ENCODE measurements around the gene ZNF821. TPM values are rescaled to one million over a fixed set of nuclear protein-coding genes. Genes with fewer than 3 reads are reported as not detected.

ZNF821 gene
- total RNA-seq, 1 experiment from 2014 or later, result 6.4 TPM

DNA sequence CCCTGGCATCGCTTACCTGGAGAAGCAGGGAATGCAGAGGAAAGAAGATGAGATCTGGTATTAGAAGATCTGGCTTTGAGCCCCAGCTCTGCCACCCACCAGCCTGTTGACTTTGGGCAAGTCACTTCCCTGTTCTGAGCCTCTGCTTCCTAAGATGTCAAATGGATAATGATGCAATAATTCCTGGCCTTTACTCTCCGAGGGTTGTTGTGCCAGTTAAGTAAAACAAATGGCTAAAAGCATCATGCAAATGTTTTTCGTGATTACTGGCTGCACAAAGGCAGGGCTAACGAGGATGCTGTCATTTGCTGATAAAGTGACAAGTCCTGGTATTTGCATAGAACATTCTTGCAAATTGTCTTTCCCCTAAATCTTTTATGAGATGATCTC, 1.3 kb upstream of the ZNF821 start:
- intact Hi-C loops (cut with micrococcal nuclease; ENCODE audit: unreplicated experiment) (no loop called here), in situ Hi-C loops (cut with HindIII; ENCODE audit: low pct_unique_long_range_greater_than_20kb, low sequenced_read_pairs) (no loop called here)
- no peak for ATAC-seq
- ChIA-PET CTCF (no interaction called here), POLR2A (no interaction called here)
- TF ChIP-seq SIN3A (IDR thresholded peaks at IDR 0.05; ENCODE audit: borderline replicate concordance, insufficient read depth, low read depth, low read length) (no peak), TCF7L2 (IDR thresholded peaks at IDR 0.05; ENCODE audit: low read depth, low read length) (no peak), POLR2AphosphoS5 (IDR thresholded peaks at IDR 0.05; ENCODE audit: low read depth, low read length) (no peak)
- TF ChIP-seq, protein P1, sequence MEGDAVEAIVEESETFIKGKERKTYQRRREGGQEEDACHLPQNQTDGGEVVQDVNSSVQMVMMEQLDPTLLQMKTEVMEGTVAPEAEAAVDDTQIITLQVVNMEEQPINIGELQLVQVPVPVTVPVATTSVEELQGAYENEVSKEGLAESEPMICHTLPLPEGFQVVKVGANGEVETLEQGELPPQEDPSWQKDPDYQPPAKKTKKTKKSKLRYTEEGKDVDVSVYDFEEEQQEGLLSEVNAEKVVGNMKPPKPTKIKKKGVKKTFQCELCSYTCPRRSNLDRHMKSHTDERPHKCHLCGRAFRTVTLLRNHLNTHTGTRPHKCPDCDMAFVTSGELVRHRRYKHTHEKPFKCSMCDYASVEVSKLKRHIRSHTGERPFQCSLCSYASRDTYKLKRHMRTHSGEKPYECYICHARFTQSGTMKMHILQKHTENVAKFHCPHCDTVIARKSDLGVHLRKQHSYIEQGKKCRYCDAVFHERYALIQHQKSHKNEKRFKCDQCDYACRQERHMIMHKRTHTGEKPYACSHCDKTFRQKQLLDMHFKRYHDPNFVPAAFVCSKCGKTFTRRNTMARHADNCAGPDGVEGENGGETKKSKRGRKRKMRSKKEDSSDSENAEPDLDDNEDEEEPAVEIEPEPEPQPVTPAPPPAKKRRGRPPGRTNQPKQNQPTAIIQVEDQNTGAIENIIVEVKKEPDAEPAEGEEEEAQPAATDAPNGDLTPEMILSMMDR (IDR thresholded peaks at IDR 0.05), result no peak
- TF ChIP-seq, protein P2, sequence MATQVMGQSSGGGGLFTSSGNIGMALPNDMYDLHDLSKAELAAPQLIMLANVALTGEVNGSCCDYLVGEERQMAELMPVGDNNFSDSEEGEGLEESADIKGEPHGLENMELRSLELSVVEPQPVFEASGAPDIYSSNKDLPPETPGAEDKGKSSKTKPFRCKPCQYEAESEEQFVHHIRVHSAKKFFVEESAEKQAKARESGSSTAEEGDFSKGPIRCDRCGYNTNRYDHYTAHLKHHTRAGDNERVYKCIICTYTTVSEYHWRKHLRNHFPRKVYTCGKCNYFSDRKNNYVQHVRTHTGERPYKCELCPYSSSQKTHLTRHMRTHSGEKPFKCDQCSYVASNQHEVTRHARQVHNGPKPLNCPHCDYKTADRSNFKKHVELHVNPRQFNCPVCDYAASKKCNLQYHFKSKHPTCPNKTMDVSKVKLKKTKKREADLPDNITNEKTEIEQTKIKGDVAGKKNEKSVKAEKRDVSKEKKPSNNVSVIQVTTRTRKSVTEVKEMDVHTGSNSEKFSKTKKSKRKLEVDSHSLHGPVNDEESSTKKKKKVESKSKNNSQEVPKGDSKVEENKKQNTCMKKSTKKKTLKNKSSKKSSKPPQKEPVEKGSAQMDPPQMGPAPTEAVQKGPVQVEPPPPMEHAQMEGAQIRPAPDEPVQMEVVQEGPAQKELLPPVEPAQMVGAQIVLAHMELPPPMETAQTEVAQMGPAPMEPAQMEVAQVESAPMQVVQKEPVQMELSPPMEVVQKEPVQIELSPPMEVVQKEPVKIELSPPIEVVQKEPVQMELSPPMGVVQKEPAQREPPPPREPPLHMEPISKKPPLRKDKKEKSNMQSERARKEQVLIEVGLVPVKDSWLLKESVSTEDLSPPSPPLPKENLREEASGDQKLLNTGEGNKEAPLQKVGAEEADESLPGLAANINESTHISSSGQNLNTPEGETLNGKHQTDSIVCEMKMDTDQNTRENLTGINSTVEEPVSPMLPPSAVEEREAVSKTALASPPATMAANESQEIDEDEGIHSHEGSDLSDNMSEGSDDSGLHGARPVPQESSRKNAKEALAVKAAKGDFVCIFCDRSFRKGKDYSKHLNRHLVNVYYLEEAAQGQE (IDR thresholded peaks at IDR 0.05; ENCODE audit: insufficient read depth in 1 of 2, low read depth in 2 of 2, low read length in 1 of 2), result no peak
- Histone ChIP-seq H3K27ac (ENCODE audit: low read length) (no peak overlapping the region), H3K4me1 (ENCODE audit: control insufficient read depth, insufficient read depth, low read length) (peaks cover 6% of the 10 kb centered on the region), H3K27me3 (ENCODE audit: control insufficient read depth, insufficient read depth, low read length) (no peaks in the 10 kb centered on the region), H3K4me3 (ENCODE audit: low read depth in 2 of 2, low read length in 2 of 2) (no peak overlapping the region), H3K36me3 (ENCODE audit: control insufficient read depth, insufficient read depth, low read length) (no peaks in the 10 kb centered on the region), H3K9me3 (ENCODE audit: control insufficient read depth, insufficient read depth, low read depth, low read length) (no peaks in the 10 kb centered on the region)
- BruUV-seq (replicated peaks), result no TSS peak
- DNase-seq (ENCODE audit: low read depth, low spot score), result no peak

DNA sequence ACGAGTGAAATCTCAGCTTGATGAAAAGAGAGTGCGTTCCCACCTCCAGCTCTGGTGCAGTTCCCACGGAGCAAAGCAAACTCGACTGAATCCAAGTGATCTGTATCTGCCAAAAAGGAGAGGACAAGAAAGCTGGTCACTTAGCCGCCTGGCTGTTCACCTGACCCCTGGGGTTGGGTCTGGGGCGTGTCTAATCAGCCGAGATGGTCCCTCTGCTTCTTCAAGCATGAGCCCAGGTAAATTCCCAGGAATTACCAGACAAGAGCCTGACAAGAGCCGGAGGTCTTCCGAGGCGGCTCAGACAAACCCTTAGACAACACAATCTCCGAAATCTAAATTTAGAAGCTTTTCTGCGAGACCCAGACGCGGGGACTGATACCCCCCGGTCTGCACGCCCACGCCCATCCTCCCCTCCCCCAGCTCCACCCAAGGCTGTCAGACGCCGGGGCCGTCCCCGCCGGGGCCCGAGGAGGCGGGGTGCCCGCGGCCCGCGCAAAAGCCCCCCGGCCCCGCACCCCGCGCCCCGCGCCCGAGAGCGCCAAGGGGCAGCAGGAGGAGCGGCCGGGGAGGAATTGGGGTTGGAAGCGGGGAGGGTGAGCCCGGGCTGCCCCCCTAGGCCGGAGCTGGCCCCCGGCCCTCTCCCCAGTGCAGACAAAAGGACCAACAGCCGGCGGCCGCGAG, 674 bp downstream of the ZNF821 start:
- H3K27ac ChIP-seq (ENCODE audit: low read length), result no peak overlapping the region
- H3K27me3 ChIP-seq (ENCODE audit: control insufficient read depth, insufficient read depth, low read length), result no peaks in the 10 kb centered on the region
- ChIA-PET POLR2A (no interaction called here), CTCF (interaction anchor here (0.6 to 2.3 kb wide), 5 partner anchors 24 to 272 kb away, joined by 3 to 9 read pairs (median 4); no protein-coding TSS in a partner anchor)
- H3K4me3 ChIP-seq (ENCODE audit: low read depth in 2 of 2, low read length in 2 of 2), result peak overlapping the region; percentile 77 to 80
- DNase-seq (ENCODE audit: low read depth, low spot score) (no peak), ATAC-seq (peak; percentile 58)
- TF ChIP-seq, protein P2 (IDR thresholded peaks at IDR 0.05; ENCODE audit: insufficient read depth in 1 of 2, low read depth in 2 of 2, low read length in 1 of 2), result no peak
- TF ChIP-seq TCF7L2 (IDR thresholded peaks at IDR 0.05; ENCODE audit: low read depth, low read length) (no peak), SIN3A (IDR thresholded peaks at IDR 0.05; ENCODE audit: borderline replicate concordance, insufficient read depth, low read depth, low read length) (no peak), POLR2AphosphoS5 (IDR thresholded peaks at IDR 0.05; ENCODE audit: low read depth, low read length) (no peak)
- TF ChIP-seq, protein P1 (IDR thresholded peaks at IDR 0.05), result no peak
- no TSS peak for BruUV-seq (replicated peaks)
- in situ Hi-C loops (cut with HindIII; ENCODE audit: low pct_unique_long_range_greater_than_20kb, low sequenced_read_pairs), result no loop called here
- H3K9me3 ChIP-seq (ENCODE audit: control insufficient read depth, insufficient read depth, low read depth, low read length), result no peaks in the 10 kb centered on the region
- H3K4me1 ChIP-seq (ENCODE audit: control insufficient read depth, insufficient read depth, low read length), result peaks cover 6% of the 10 kb centered on the region
- no peaks in the 10 kb centered on the region for H3K36me3 ChIP-seq (ENCODE audit: control insufficient read depth, insufficient read depth, low read length)
- intact Hi-C loops (cut with micrococcal nuclease; ENCODE audit: unreplicated experiment), result no loop called here
